Memory B cell (primary cell): ENCODE measurements around the gene CDKN1C.

Experiments
- ATAC-seq: fragments of 150-1000 bp; cut with Tn5 transposase; 2 replicates; pipeline ENCODE4 v1.10.0; 2021; ENCODE audit warnings: low read depth, mild to moderate bottlenecking, moderate library complexity
- DNase-seq, 2 donors: peaks; one replicate each; pipeline ENCODE4 v3.0.0; 2022; ENCODE audit warnings: low spot score in 2 of 2
- H3K27ac Mint-ChIP-seq: one replicate; pipeline ENCODE4 v1.8.0; 2022; ENCODE audit warnings: mild to moderate bottlenecking, moderate library complexity, mixed read lengths
- H3K27me3 Mint-ChIP-seq: one replicate; pipeline ENCODE4 v1.8.0; 2022; ENCODE audit warnings: mixed read lengths
- H3K36me3 Mint-ChIP-seq: one replicate; pipeline ENCODE4 v1.8.0; 2022; ENCODE audit warnings: mild to moderate bottlenecking, mixed read lengths
- H3K4me1 Mint-ChIP-seq: one replicate; pipeline ENCODE4 v1.8.0; 2022; ENCODE audit warnings: mixed read lengths
- H3K4me3 Mint-ChIP-seq: one replicate; pipeline ENCODE4 v1.8.0; 2022; ENCODE audit warnings: mild to moderate bottlenecking, moderate library complexity, mixed read lengths
- H3K9me3 Mint-ChIP-seq: one replicate; pipeline ENCODE4 v1.8.0; 2022; ENCODE audit warnings: mixed read lengths

The CDKN1C gene

GRCh38 chr11:2892967-2893528 lies 7.5 kb upstream of the CDKN1C start:
- no peak overlapping the region for H3K27ac Mint-ChIP-seq
- no peaks in the 10 kb centered on the region for H3K27me3 Mint-ChIP-seq
- H3K4me3 Mint-ChIP-seq = peak overlapping the region; percentile 76
- peaks cover 7% of the 10 kb centered on the region for H3K4me1 Mint-ChIP-seq
- H3K9me3 Mint-ChIP-seq = no peaks in the 10 kb centered on the region
- no peaks in the 10 kb centered on the region for H3K36me3 Mint-ChIP-seq
- DNase-seq (no peak), ATAC-seq (peak; percentile 40)

GRCh38 chr11:2892215-2892966 lies 6.8 kb upstream of the CDKN1C start:
- no peaks in the 10 kb centered on the region for H3K27me3 Mint-ChIP-seq
- no peaks in the 10 kb centered on the region for H3K36me3 Mint-ChIP-seq
- no peak overlapping the region for H3K27ac Mint-ChIP-seq
- H3K4me1 Mint-ChIP-seq = peaks cover 7% of the 10 kb centered on the region
- peak overlapping the region; percentile 76 for H3K4me3 Mint-ChIP-seq
- H3K9me3 Mint-ChIP-seq = no peaks in the 10 kb centered on the region
- DNase-seq = peak; percentile 46 to 66
- peak; percentile 58 for ATAC-seq

- Mint-ChIP-seq H3K27me3 (no peaks in the 10 kb centered on the region), H3K4me3 (peak overlapping the region; percentile 69), H3K27ac (no peak overlapping the region), H3K9me3 (no peaks in the 10 kb centered on the region), H3K36me3 (no peaks in the 10 kb centered on the region), H3K4me1 (peaks cover 10% of the 10 kb centered on the region)
- DNase-seq (no peak), ATAC-seq (no peak)
Measured at GRCh38 chr11:2891326-2892214, 6.0 kb upstream of the CDKN1C start.

- Mint-ChIP-seq H3K9me3 (no peaks in the 10 kb centered on the region), H3K27me3 (no peaks in the 10 kb centered on the region), H3K4me3 (no peak overlapping the region), H3K27ac (no peak overlapping the region), H3K36me3 (no peaks in the 10 kb centered on the region), H3K4me1 (peaks cover 10% of the 10 kb centered on the region)
- DNase-seq (no peak), ATAC-seq (no peak)
Measured at GRCh38 chr11:2890466-2891294, 5.1 kb upstream of the CDKN1C start.

- Mint-ChIP-seq H3K36me3 (no peaks in the 10 kb centered on the region), H3K4me1 (peaks cover 12% of the 10 kb centered on the region), H3K9me3 (no peaks in the 10 kb centered on the region), H3K27ac (no peak overlapping the region), H3K4me3 (no peak overlapping the region), H3K27me3 (peaks cover 2% of the 10 kb centered on the region)
- no peak for ATAC-seq
- no peak for DNase-seq
Measured at GRCh38 chr11:2889362-2890273, 4.0 kb upstream of the CDKN1C start.

- Mint-ChIP-seq H3K9me3 (no peaks in the 10 kb centered on the region), H3K27ac (no peak overlapping the region), H3K27me3 (peaks cover 2% of the 10 kb centered on the region), H3K36me3 (no peaks in the 10 kb centered on the region), H3K4me3 (no peak overlapping the region), H3K4me1 (peaks cover 12% of the 10 kb centered on the region)
- DNase-seq (peak; percentile 81 to 87), ATAC-seq (peak; percentile 40)
Measured at GRCh38 chr11:2888266-2888968, 2.8 kb upstream of the CDKN1C start.

- H3K4me1 Mint-ChIP-seq = peaks cover 12% of the 10 kb centered on the region
- peak overlapping the region; percentile 46 for H3K4me3 Mint-ChIP-seq
- no peaks in the 10 kb centered on the region for H3K9me3 Mint-ChIP-seq
- H3K27ac Mint-ChIP-seq = no peak overlapping the region
- H3K27me3 Mint-ChIP-seq = peaks cover 6% of the 10 kb centered on the region
- DNase-seq (no peak), ATAC-seq (no peak)
- no peaks in the 10 kb centered on the region for H3K36me3 Mint-ChIP-seq
Measured at GRCh38 chr11:2887515-2888195, 2.1 kb upstream of the CDKN1C start.

- H3K27ac Mint-ChIP-seq = peak overlapping the region; percentile 72
- H3K4me3 Mint-ChIP-seq = peak overlapping the region; percentile 77
- DNase-seq (no peak), ATAC-seq (no peak)
- H3K36me3 Mint-ChIP-seq = no peaks in the 10 kb centered on the region
- H3K9me3 Mint-ChIP-seq = no peaks in the 10 kb centered on the region
- H3K27me3 Mint-ChIP-seq = peaks cover 6% of the 10 kb centered on the region
- peaks cover 10% of the 10 kb centered on the region for H3K4me1 Mint-ChIP-seq
Measured at GRCh38 chr11:2886936-2887335, 1.4 kb upstream of the CDKN1C start.

GRCh38 chr11:2886191-2886894 lies 768 bp upstream of the CDKN1C start:
- ATAC-seq (no peak), DNase-seq (peak in 1 of 2 donors; percentile 44)
- no peaks in the 10 kb centered on the region for H3K9me3 Mint-ChIP-seq
- H3K4me3 Mint-ChIP-seq = peak overlapping the region; percentile 77
- peaks cover 8% of the 10 kb centered on the region for H3K4me1 Mint-ChIP-seq
- H3K27ac Mint-ChIP-seq = peak overlapping the region; percentile 72
- no peaks in the 10 kb centered on the region for H3K36me3 Mint-ChIP-seq
- peaks cover 6% of the 10 kb centered on the region for H3K27me3 Mint-ChIP-seq

- DNase-seq (peak in 1 of 2 donors; percentile 52), ATAC-seq (no peak)
- Mint-ChIP-seq H3K4me1 (peaks cover 8% of the 10 kb centered on the region), H3K9me3 (no peaks in the 10 kb centered on the region), H3K27me3 (peaks cover 6% of the 10 kb centered on the region), H3K36me3 (no peaks in the 10 kb centered on the region), H3K4me3 (peak overlapping the region; percentile 94), H3K27ac (no peak overlapping the region)
Measured at GRCh38 chr11:2885017-2885677, 428 bp downstream of the CDKN1C start.
